HG03565 (cell line): ENCODE data around the gene C17orf78.
"Not testable (repeated sequence)": the region's sequence is repeated elsewhere in the genome, so short reads cannot be mapped to it uniquely, and the experiment has no call there.

Experiments used
- ATAC-seq: cut with Tn5 transposase; IDR thresholded peaks from one replicate; pipeline ENCODE4 v1.9.1; 2021; ENCODE audit warnings: mild to moderate bottlenecking, moderate library complexity; ENCODE audit not compliant: unreplicated experiment

Gene C17orf78

GRCh38 chr17:37430051-37430627 lies 54.4 kb downstream of the C17orf78 start:
- ATAC-seq = no peak

GRCh38 chr17:37432671-37433070 lies 56.9 kb downstream of the C17orf78 start:
- no peak for ATAC-seq

- ATAC-seq = no peak
Observed at GRCh38 chr17:37438141-37438540, 62.4 kb downstream of the C17orf78 start.

GRCh38 chr17:37440424-37440823 lies 64.6 kb downstream of the C17orf78 start:
- ATAC-seq = no peak

GRCh38 chr17:37441369-37442014 lies 65.7 kb downstream of the C17orf78 start:
- not testable (repeated sequence) for ATAC-seq
